ENCODE measurements around the gene MANBA. TPM values are rescaled to one million over a fixed set of nuclear protein-coding genes. Genes with fewer than 3 reads are reported as not detected.
"Not testable (repeated sequence)": the region's sequence is repeated elsewhere in the genome, so short reads cannot be mapped to it uniquely, and the experiment has no call there.

The MANBA gene
- total RNA-seq, 1 donor from 2014 or later: 9.7 TPM

DNA sequence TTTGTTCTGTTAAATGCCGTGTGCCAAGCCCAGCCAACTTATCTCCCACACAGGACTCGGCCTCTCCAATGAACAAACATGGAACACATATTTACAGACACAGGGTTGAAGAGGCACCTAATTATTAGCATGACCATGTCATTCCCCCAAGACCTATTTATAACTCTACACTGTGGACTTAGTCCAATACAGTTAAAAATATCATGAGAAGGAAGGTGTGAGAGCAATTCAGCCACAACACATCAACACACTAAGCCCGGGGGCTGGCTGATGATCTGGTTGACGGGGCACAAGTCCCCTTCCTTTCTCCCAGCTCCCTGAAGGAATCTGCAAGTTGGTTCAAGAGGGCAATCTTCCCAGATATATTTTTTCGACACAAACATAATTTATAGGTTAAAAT is 28.1 kb downstream of the MANBA start:
- Histone ChIP-seq H3K4me3 (no peak overlapping the region), H3K4me1 (no peaks in the 10 kb centered on the region), H3K9me3 (peaks cover 0 to 14% of the 10 kb centered on the region in 2 donors), H3K36me3 (peaks cover 0 to 7% of the 10 kb centered on the region in 2 donors), H3K27me3 (no peaks in the 10 kb centered on the region), H3K27ac (no peak overlapping the region)
- DNase-seq (ENCODE audit: low spot score in 2 of 2): no peak
- intact Hi-C loops (cut with DNase I): no loop called here
- no peak for TF ChIP-seq CTCF (IDR thresholded peaks at IDR 0.05)

GRCh38 chr4:102730968-102731533 is 29.7 kb downstream of the MANBA start:
- no peaks in the 10 kb centered on the region for H3K4me1 ChIP-seq
- H3K36me3 ChIP-seq: peaks cover 0 to 7% of the 10 kb centered on the region in 2 donors
- intact Hi-C loops (cut with DNase I): no loop called here
- DNase-seq (ENCODE audit: low spot score in 2 of 2): no peak
- H3K4me3 ChIP-seq: no peak overlapping the region
- TF ChIP-seq CTCF (IDR thresholded peaks at IDR 0.05): no peak
- peaks cover 0 to 14% of the 10 kb centered on the region in 2 donors for H3K9me3 ChIP-seq
- no peak overlapping the region for H3K27ac ChIP-seq
- no peaks in the 10 kb centered on the region for H3K27me3 ChIP-seq

- intact Hi-C loops (cut with DNase I); H3K4me3 ChIP-seq; H3K27ac ChIP-seq; DNase-seq (ENCODE audit: low spot score in 2 of 2); H3K4me1 ChIP-seq; H3K36me3 ChIP-seq; H3K27me3 ChIP-seq: not testable (repeated sequence)
- peaks cover 0 to 14% of the 10 kb centered on the region in 2 donors for H3K9me3 ChIP-seq
These were observed 31.3 kb downstream of the MANBA start for GRCh38 chr4:102729486-102729885.

DNA sequence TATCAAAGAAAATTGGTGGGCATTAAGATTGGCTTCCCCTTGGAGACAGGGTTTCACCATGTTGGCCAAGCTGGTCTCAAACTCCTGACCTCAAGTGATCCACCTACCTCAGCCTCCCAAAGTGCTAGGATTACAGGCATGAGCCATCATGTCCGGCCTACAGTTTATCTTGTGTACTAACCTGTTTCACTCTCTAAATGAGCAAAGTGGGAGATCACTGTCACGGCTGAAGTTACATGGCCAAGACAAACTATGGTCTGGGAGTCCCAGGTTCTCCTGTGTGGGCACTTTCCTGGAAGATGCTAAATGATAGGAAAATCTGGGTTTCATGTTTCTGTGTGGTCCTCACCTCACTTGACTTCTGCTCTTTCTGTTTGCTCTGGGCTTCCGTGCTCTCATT is 33.8 kb downstream of the MANBA start:
- H3K36me3 ChIP-seq; DNase-seq (ENCODE audit: low spot score in 2 of 2); H3K27me3 ChIP-seq; intact Hi-C loops (cut with DNase I); H3K27ac ChIP-seq; H3K4me3 ChIP-seq; H3K4me1 ChIP-seq: not testable (repeated sequence)
- peaks cover 0 to 14% of the 10 kb centered on the region in 2 donors for H3K9me3 ChIP-seq

DNA sequence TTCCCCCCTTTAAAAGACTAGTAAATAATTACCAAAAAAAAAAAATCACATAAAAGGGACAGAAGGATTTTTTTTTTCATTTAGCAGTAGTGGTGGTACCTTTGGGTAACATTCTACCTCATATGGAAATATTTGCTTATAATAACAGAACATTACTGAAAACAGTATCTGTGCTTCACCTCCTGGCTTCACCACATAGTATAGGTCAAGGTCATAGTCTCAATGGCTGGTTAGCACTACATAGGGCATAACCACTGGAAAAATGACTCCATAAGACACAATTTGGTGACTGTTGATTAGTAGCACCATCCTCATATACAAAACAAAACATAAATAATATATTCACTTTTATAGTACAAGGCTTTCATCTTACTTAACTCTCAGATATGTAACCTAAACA is 34.7 kb downstream of the MANBA start:
- Histone ChIP-seq H3K27ac (no peak overlapping the region), H3K9me3 (peaks cover 0 to 7% of the 10 kb centered on the region in 2 donors), H3K4me1 (peaks cover 0 to 7% of the 10 kb centered on the region in 2 donors), H3K27me3 (no peaks in the 10 kb centered on the region), H3K36me3 (peaks cover under 1 to 13% of the 10 kb centered on the region in 2 donors), H3K4me3 (no peak overlapping the region)
- no peak for DNase-seq (ENCODE audit: low spot score in 2 of 2)
- no peak for TF ChIP-seq CTCF (IDR thresholded peaks at IDR 0.05)
- intact Hi-C loops (cut with DNase I): no loop called here

DNA sequence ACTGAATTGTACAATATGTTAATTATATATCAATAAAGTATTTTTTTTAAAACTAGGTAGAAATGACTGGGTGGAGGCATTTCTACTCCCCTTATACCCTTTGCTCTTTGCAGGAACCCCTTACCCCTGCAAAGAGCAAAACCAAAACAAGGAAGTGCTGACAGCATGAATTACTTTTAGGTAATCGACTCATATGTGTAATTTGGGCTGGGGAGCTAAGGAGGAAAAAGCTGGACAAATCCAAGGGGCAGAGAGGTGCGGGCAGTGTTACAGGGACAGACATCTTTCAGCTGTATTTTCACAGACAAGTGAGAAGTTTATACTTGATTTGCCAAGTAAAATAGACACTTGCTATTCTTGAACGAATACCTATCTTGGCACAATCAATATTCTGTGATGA is 35.5 kb downstream of the MANBA start:
- intact Hi-C loops (cut with DNase I): no loop called here

More for the DNA sequence above, 35.5 kb downstream of the MANBA start:
- Histone ChIP-seq H3K27ac (no peak overlapping the region), H3K27me3 (no peaks in the 10 kb centered on the region), H3K36me3 (peaks cover 2 to 13% of the 10 kb centered on the region in 2 donors), H3K4me3 (no peak overlapping the region), H3K4me1 (peaks cover 0 to 7% of the 10 kb centered on the region in 2 donors), H3K9me3 (no peaks in the 10 kb centered on the region)
- TF ChIP-seq CTCF (IDR thresholded peaks at IDR 0.05): no peak
- DNase-seq (ENCODE audit: low spot score in 2 of 2): no peak

All from ascending aorta (tissue), 2 donors.